CD4-positive, alpha-beta T cell treated with Interferon gamma for 1 hour (primary cell): ENCODE data around the gene NEXN.
"Not testable (repeated sequence)": the region's sequence is repeated elsewhere in the genome, so short reads cannot be mapped to it uniquely, and the experiment has no call there.

Experiments used
- DNase-seq: peaks from one replicate; pipeline ENCODE4 v3.0.0-alpha.2; 2020

Gene NEXN

DNA sequence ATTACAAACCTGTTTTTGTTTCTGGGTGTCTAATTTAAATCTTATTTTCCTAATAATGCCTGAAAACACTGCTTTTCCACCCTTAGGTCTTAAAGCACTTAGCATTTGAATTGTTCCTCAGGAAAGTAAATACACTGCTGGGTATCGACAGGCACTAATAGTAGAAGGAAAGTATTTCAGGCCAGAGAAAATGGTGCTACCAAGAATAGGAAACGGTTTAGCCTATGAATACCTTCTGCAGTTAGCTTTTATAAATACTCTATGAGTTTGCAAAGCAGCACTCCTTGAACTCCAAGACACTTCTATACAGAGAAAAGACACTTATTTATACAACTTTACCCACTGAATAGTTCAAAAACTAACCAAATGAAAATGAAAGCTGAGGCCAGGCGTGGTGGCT is 83.7 kb downstream of the NEXN start:
- DNase-seq: no peak

DNA sequence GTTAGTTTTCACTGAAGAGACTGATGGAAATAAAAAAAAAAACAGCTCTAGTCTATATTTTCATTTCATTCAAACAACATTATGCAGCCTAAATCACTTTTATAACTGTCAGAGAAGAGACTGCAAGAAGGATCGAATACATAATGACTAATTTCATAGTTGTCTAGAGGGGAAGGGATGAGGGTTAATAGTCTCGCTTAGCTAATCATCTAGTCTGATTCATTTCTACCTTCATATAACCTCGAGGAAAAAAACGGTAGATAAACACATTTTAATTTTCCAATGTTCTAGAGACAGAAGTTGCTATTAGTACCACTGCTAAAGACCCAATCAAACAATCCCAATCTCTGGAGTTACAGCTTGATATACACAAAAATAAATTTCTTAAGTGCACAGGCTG is 87.0 kb downstream of the NEXN start:
- no peak for DNase-seq

DNA sequence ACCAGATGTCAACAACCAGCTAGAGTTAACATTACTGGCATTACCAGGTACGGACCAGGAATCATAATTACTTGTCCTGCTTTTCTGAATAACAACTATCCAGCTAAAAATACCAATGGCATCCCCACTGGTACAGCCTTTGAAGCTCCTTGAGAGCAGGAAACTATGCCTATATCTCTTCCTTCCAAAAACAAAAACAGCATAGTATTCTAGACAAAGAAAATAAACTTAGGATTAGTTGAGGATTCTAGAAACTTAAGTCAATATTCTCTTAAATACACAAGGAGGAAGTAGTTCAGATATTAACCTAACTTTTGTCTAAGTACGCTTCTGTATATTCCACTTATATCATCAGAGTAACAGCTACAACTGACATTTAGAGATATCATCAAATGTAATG is 87.5 kb downstream of the NEXN start:
- DNase-seq: no peak

DNA sequence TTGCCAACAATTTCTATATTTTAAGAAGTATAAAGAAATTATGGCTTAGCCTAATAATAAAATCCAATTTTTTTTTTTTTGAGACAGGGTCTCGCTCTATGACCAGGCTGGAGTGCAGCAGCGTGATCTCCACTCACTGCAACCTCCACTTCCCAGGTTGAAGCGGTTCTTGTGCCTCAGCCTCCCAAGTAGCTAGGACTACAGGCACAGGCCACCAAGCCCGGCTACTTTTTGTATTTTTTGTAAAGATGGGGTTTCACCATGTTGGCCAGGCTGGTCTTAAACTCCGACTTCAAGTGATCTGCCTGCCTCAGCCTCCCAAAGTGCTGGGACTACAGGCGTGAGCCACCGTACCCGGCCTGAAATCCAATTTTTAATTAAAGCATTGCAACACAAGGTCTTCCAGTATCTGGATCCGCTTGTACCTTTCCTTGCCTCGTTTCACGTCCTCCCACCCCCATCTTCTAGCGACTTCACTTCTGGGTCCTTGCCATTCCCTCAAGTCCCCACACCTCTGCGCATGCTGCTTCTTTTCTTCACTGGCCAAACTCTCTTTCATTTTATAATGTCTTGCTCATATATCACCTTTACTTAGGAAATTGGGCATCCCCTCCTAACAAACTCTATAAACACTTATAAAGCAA is 88.1 kb downstream of the NEXN start:
- DNase-seq: no peak

DNA sequence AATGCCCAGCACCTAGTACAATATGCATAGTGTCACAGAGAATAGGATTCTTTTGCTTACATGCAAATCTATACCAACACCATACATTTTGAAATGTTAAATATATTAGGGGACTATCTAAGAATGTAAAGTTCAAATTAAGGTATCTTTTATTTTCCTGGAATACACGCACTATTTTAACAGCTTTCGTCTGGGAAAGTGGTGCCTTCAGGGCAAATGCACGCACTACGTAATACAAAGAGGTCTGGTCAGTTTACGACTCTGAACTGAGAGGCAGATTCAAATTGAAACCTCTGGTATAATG is 89.5 kb downstream of the NEXN start:
- DNase-seq: no peak

DNA sequence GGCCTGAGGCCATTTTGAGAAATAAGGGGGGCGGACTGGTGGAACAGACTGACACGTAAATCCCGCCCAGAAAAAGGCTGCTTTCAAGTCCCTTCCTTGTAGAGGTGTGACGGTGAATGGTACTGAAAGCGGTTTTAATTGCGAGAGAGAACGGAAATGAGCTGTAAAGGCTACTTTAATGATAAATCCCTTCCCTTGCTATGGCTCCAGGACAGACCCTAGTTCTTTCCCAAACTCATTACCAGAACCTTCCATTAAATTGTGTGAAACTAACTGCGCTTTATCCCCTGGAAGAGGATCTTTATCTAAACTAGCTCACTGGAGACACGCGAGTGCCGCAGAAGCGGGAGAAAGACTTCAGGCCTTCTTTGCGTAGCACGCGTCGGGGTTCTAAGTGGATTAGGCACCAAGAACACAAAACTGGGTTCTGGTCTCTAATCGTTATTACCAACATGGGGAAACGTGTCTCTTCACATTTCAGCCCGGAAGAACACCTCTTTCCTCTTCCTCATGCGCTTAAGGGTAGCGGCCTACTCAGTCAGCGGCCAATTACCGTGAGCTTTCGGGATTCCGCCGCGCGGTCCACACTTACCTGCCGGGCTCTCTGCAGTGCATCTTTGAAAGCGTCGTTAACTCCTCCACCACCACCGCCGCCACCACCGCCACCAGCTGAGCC is 90.0 kb downstream of the NEXN start:
- DNase-seq: peak; percentile 84

DNA sequence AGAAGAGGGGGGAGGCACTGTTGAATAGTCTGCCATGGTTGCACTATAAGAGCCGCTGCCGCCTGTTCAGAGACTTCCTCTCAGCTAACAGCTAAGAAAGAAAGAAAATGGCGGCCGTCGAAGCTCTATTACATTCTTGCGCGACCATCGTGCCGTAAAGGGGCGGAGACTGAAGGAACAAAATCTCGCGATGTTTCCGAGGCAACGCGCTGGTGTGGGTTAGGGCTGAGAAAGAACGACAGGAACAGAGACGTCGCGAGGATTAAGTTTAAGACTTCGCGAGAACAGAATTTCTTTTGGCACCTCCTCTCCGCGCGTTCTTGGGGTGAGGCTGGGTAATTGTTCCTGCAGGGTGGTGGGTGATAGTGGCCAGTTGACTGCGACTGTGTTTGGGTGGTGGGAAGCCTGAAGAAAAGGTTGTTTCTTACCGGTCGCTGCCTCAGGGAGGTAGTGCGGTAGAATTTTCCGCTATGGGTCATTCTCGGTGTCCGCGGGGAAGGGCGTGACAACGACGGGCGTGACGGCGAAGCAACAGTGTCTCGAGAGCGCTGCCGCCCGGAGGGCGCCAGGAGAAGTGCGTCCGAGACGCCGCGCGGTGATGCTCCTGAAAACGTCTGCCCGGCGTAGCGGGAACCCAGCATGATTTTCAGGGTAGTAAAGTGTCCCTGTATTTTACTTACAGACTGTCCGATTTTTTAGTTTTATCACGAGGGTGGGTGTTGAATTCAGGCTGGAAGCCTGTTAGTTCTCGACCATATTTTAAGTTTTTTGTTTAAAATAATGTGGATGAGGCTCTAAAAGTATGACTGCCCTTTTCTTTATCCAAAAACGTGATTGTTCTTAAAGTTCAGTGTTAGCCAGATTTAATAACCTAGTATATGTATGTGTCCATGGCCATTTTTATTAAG is 90.8 kb downstream of the NEXN start, which contains the start of gene FUBP1:
TSS of gene FUBP1 (minus strand) at position 104 of the 908 bp plus-strand sequence. CDS start at position 36, 68 bp downstream.
- DNase-seq: peak; percentile 96

DNA sequence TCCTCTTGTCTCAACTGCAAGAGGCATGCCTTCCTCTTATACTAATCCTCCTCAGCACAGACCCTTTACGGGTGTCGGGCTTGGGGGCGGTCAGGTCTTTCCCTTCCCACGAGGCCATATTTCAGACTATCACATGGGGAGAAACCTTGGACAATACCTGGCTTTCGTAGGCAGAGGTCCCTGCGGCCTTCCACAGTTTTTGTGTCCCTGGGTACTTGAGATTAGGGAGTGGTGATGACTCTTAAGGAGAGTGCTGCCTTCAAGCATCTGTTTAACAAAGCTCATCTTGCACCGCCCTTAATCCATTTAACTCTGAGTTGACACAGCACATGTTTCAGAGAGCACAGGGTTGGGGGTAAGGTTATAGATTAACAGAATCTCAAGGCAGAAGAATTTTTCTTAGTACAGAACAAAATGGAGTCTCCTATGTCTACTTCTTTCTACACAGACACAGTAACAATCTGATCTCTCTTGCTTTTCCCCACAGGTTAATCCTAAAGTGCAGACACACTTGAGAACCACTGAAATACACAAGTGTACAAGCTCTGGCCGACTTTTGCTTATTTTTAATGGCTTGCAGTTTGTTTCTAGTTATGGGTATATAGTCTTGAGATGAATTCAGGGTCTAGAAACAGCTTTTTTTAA is 95.0 kb downstream of the NEXN start:
- DNase-seq: not testable (repeated sequence)

DNA sequence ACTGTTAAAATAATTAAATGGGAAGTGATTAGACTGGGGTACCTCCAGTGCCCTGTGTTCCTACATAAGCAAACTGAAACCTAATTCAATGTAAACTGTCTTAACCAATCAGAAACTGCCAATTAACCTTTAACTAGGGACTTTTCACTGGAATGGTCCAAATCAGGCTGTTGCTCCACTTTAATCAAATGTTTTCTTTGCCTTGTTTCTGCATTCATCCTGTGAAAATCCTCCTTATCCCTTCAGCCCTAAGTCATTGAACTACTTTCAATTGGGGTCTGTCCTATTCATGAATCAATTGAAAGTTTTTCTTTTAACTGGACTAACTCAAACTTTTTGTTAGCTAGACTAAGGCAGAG is 95.6 kb downstream of the NEXN start:
- no peak for DNase-seq

DNA sequence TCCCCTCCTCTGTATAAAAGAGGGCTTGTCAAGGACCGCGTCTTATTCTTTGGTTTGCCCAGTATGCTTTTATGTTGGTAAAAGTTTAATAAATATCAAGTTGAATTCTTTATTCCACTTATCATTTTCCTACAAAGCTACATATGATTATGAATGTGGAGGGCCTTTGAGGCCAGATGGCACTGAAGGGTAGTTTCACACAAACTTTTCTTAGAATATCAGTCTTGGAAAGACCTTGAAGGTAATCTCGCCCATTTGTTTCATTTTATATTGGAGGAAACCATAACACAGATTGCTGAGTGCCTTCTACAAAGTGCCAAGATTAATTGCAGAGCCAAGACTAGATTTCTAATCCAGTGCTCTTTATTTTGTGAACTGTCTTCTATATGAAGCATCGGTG is 96.2 kb downstream of the NEXN start:
- DNase-seq: no peak

DNA sequence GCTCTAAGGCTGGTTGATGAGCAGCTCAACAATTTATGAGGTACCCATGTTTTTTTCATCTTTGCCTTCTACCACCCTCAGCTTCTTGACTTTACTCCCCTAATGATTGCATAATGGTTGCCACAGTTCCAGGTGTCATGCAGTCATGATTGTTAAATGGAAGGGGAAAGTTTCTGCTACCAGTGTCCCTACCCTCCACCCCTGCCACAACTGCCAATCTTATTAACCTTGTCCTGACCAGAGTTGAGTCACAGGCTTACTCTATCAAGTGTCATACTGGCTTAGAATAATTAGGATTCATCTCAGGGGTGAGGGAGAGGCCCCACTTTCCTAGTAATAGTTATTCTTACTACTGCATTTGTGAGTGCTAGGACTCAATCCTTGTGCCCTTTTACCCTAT is 98.4 kb downstream of the NEXN start:
- no peak for DNase-seq

DNA sequence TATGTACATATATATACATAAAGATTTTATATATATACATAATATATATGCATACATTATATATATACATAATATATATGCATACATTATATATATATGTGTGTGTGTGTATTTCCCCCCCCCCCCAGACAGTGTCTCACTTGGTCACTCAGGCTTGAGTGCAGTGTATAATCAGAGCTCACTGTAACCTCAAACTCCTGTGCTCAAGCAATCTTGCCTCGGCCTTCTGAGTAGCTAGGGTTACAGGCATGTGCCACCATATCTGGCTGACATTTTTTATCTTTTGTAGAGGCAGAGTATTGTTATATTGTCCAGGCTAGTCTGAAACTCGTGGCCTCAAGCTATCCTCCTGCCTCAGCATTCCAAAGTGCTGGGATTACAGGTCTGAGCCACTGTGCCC is 99.5 kb downstream of the NEXN start:
- no peak for DNase-seq

DNA sequence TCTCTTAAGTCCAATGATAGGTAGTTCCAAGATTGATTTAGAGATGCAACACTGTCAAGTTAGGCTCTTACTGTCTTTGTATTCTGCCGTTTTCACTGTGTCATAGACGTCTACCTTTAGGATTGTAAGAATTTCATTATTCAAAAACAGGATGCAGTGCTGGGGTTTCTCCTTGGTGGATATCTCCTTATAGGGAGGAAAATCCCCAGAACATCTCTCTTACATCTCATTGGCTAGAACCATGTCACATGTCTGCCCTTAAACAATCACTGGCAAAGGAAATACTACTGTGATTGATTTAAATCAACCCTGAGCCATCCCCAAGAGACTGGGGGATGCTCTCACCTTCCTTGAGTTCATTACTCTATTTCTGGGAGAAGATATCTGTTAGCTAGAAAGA is 101.3 kb downstream of the NEXN start:
- no peak for DNase-seq

DNA sequence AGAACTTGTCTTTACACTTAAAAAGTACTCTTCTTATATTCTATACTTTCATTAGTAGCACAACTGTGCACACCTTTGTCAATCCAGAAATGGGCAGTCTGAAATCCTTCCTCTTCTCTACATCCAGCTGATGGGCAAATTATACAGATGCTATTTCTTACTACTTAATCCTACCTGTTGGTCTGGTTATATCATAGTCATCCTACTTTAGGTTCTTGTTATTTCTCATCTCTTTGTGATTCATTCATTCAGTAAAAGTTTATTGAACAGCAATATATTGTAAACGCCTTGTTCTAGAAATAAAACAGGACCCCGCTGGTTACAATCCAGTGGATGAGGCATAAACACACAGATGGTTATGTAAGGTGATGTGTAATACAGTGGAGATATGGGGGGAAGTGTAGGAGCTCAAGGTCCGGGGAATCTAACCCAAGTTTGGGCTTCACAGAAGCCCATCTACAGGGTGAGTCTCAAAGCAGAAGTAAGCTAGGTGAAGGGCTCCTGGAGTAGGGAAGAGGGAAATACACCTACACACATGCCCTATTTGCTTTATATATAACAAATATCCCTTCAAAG is 102.3 kb downstream of the NEXN start:
- no peak for DNase-seq

DNA sequence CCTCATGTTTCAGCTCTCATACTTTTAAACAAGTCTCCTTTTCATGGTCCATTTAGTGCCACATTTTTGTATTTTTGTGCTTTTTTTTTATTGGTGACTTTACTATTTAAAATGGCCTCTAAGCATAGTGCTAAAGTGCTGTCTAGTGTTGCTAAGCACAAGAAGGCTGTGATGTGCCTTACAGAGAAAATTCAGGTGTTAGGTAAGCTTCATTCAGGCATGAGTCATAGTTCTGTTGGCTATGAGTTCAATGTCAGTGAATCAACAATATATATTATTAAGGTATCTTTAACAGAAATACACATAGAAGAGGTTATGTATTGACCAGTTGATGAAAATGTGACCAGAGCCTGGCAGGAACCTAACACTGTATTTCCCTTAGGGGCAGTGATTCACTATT is 103.2 kb downstream of the NEXN start:
- DNase-seq: no peak
